CD4-positive, alpha-beta T cell (primary cell): Measurements from ENCODE around the gene PTPRM. TPM values are rescaled to one million over a fixed set of nuclear protein-coding genes. Genes with fewer than 3 reads are reported as not detected.

Experiments
- ATAC-seq: fragments of 200-7000 bp; cut with Tn5 transposase; one replicate; pipeline ENCODE4 v1.10.0; 2022; ENCODE audit warnings: mild to moderate bottlenecking; ENCODE audit not compliant: poor library complexity
- CTCF ChIA-PET: fragments of 350-600 bp; sonication (Branson Sonifier 250); formaldehyde crosslinking; loops from one replicate; lab custom pipeline; 2021; ENCODE audit warnings: antibody characterized with exemption, inconsistent platforms; lab: Charles Lee
- POLR2A ChIA-PET: fragments of 350-600 bp; sonication (Branson Sonifier 250); formaldehyde crosslinking; loops from one replicate; lab custom pipeline; 2021; ENCODE audit warnings: antibody characterized with exemption, inconsistent platforms; lab: Charles Lee
- DNase-seq, 14 experiments: peaks; one replicate each; pipeline ENCODE4 v3.0.0-alpha.2; 2013 to 2020; ENCODE audit warnings: mixed read lengths in 2 of 14
- H3K27ac ChIP-seq, 2 donors: one replicate each; pipeline versions ENCODE4 v1.5.1 to v1.7.0; 2013; ENCODE audit warnings: low read length in 2 of 2, low read depth in 1 of 2, mild to moderate bottlenecking in 1 of 2
- H3K27me3 ChIP-seq, 2 experiments: 1 replicate in 1 of 2; 2 replicates in 1 of 2; pipeline versions ENCODE4 v1.6.1 to v1.7.0; 2013; ENCODE audit warnings: low read length in 2 of 2, control low read depth in 1 of 2, mild to moderate bottlenecking in 1 of 2, moderate library complexity in 1 of 2; ENCODE audit not compliant: insufficient read depth in 2 of 2, control insufficient read depth in 1 of 2
- H3K36me3 ChIP-seq: one replicate; pipeline ENCODE4 v1.6.1; 2013; ENCODE audit warnings: low read length, control low read depth; ENCODE audit not compliant: insufficient read depth
- H3K4me1 ChIP-seq: one replicate; pipeline ENCODE4 v1.6.1; 2013; ENCODE audit warnings: low read length, control low read depth; ENCODE audit not compliant: insufficient read depth
- H3K4me3 ChIP-seq: one replicate; pipeline ENCODE4 v1.5.1; 2013; ENCODE audit warnings: mild to moderate bottlenecking, low read length, moderate library complexity
- H3K9me3 ChIP-seq, 2 experiments: 1 replicate in 1 of 2; 2 replicates in 1 of 2; pipeline versions ENCODE4 v1.6.1 to v1.7.0; 2013; ENCODE audit warnings: low read length in 2 of 2, mild to moderate bottlenecking in 2 of 2, control low read depth in 1 of 2, moderate library complexity in 1 of 2; ENCODE audit not compliant: control insufficient read depth in 1 of 2, insufficient read depth in 1 of 2
- H3K27ac Mint-ChIP-seq: one replicate; pipeline ENCODE4 v1.8.0; 2020; ENCODE audit warnings: mixed read lengths
- H3K27me3 Mint-ChIP-seq: one replicate; pipeline ENCODE4 v1.8.0; 2021; ENCODE audit warnings: mixed read lengths
- H3K36me3 Mint-ChIP-seq: one replicate; pipeline ENCODE4 v1.8.0; 2021; ENCODE audit warnings: low read depth, mixed read lengths
- H3K4me1 Mint-ChIP-seq: one replicate; pipeline ENCODE4 v1.8.0; 2021; ENCODE audit warnings: low read depth, mixed read lengths
- H3K4me3 Mint-ChIP-seq: one replicate; pipeline ENCODE4 v1.8.0; 2020; ENCODE audit warnings: mild to moderate bottlenecking, mixed read lengths
- H3K9me3 Mint-ChIP-seq: one replicate; pipeline ENCODE4 v1.8.0; 2020; ENCODE audit warnings: mixed read lengths
- intact Hi-C, 2 experiments: fragments of 100-400 bp; cut with DNase I in 1 of 2; cut with micrococcal nuclease in 1 of 2; formaldehyde crosslinking; loops; one replicate each; pipeline versions ENCODE4 v1.15.1 to v1.9.0; 2023 to 2025; cut with DNase I, micrococcal nuclease
- total RNA-seq, 174 experiments: library from RNA in 2 of 174; stranded (reverse) in 2 of 174; gene quantifications; one replicate each; pipeline ENCODE4 v1.2.3 and lab custom pipeline; 2021 to 2026
- TF ChIP-seq, protein P1 (sequence below): fragments of 200-600 bp; IDR thresholded peaks from one replicate; pipeline ENCODE4 v1.8.0; 2022; ENCODE audit warnings: antibody characterized with exemption, mild to moderate bottlenecking

Gene PTPRM
- total RNA-seq, 2 experiments from 2014 or later: 21.7 to 21.9 TPM

DNA sequence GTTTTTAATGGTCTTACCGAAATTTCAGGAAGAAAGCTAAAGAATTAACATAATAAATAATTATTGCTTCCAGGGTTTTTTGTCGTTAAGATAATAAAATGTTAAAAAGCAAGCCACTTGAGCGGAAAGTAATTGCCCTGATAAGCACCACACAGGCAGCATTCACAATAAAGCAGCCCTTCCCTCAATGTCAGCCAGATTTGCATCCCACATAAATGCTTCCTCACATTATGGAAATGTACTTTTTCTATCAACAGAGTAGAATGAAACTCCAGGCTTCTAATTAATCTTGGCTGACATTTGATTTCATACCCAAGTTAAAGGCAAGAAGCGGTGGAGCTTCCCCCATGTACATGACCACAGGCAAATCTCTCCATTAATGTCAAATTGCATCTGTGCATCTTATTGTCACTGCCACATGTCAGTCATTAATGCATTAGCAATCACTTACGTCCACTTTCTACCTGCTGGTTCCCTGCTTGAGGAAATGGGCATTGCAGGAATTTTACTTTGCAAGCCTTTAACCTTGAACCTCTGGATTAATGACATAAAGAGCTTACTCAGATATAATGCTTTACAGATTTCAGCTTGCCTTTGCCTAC is 26.2 kb downstream of the PTPRM start:
- H3K4me1 ChIP-seq: no peaks in the 10 kb centered on the region
- Mint-ChIP-seq H3K36me3 (no peaks in the 10 kb centered on the region), H3K4me3 (no peak overlapping the region), H3K27ac (no peak overlapping the region), H3K9me3 (no peaks in the 10 kb centered on the region), H3K27me3 (no peaks in the 10 kb centered on the region), H3K4me1 (no peaks in the 10 kb centered on the region)
- ChIA-PET POLR2A (no interaction called here), CTCF (no interaction called here)
- H3K4me3 ChIP-seq: no peak overlapping the region
- TF ChIP-seq, protein P1, sequence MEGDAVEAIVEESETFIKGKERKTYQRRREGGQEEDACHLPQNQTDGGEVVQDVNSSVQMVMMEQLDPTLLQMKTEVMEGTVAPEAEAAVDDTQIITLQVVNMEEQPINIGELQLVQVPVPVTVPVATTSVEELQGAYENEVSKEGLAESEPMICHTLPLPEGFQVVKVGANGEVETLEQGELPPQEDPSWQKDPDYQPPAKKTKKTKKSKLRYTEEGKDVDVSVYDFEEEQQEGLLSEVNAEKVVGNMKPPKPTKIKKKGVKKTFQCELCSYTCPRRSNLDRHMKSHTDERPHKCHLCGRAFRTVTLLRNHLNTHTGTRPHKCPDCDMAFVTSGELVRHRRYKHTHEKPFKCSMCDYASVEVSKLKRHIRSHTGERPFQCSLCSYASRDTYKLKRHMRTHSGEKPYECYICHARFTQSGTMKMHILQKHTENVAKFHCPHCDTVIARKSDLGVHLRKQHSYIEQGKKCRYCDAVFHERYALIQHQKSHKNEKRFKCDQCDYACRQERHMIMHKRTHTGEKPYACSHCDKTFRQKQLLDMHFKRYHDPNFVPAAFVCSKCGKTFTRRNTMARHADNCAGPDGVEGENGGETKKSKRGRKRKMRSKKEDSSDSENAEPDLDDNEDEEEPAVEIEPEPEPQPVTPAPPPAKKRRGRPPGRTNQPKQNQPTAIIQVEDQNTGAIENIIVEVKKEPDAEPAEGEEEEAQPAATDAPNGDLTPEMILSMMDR: no peak
- no peaks in the 10 kb centered on the region for H3K36me3 ChIP-seq
- no peaks in the 10 kb centered on the region for H3K27me3 ChIP-seq
- intact Hi-C loops: no loop called here
- DNase-seq: no peak
- ATAC-seq: no peak
- no peaks in the 10 kb centered on the region for H3K9me3 ChIP-seq
- H3K27ac ChIP-seq: no peak overlapping the region

DNA sequence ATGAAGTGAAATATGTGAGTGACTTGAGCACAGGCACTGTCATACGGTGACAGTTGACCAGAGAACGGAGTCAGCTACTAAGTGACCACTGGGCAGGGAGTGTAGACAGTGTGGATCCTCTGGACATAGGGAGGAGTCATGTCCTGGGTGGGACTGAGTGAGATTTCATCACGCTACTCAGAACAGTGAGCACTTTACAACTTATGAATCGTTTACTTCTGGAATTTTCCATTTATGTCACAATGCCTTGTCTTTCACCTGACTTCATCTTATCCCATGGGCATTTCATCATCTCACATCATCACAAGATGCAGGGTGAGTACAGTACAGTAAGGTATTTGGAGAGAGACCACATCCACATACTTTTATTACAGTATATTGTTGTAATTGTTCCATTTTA is 29.0 kb downstream of the PTPRM start:
- ChIA-PET POLR2A (no interaction called here), CTCF (no interaction called here)
- Mint-ChIP-seq H3K4me1 (no peaks in the 10 kb centered on the region), H3K27ac (no peak overlapping the region), H3K9me3 (no peaks in the 10 kb centered on the region), H3K36me3 (no peaks in the 10 kb centered on the region), H3K27me3 (no peaks in the 10 kb centered on the region), H3K4me3 (no peak overlapping the region)
- Histone ChIP-seq H3K27ac (no peak overlapping the region), H3K27me3 (no peaks in the 10 kb centered on the region), H3K4me1 (no peaks in the 10 kb centered on the region), H3K9me3 (peaks cover 0 to 4% of the 10 kb centered on the region in 2 experiments), H3K36me3 (no peaks in the 10 kb centered on the region), H3K4me3 (no peak overlapping the region)
- TF ChIP-seq, protein P1: no peak
- no peak for DNase-seq
- intact Hi-C loops: no loop called here
- ATAC-seq: no peak

DNA sequence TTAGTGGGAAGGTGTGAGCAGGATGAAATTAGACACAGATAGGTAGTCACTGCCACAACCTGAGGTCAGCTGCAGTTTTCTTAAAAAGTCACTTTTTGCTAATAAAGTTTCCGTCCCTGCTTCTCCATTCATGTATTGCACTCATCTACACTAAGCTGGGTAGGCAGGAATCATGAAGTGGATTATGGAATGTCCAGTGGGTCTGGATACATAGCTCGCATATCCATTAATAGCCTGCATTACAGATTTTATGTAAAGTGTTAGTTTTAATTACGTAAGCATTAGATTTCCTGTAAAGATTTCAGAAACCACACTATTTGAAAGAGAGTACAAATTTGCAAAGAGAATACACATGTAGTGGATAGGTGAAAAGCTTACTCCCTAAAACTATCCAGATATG is 30.4 kb downstream of the PTPRM start:
- no peaks in the 10 kb centered on the region for H3K4me1 Mint-ChIP-seq
- CTCF ChIA-PET: no interaction called here

More for the DNA sequence above, 30.4 kb downstream of the PTPRM start:
- Histone ChIP-seq H3K4me1 (no peaks in the 10 kb centered on the region), H3K4me3 (no peak overlapping the region), H3K27ac (no peak overlapping the region), H3K27me3 (no peaks in the 10 kb centered on the region), H3K9me3 (peaks cover 0 to 4% of the 10 kb centered on the region in 2 experiments), H3K36me3 (no peaks in the 10 kb centered on the region)
- no peak for ATAC-seq
- intact Hi-C loops: no loop called here
- no peaks in the 10 kb centered on the region for H3K36me3 Mint-ChIP-seq
- no peaks in the 10 kb centered on the region for H3K27me3 Mint-ChIP-seq
- DNase-seq: no peak
- TF ChIP-seq, protein P1: no peak
- no peak overlapping the region for H3K4me3 Mint-ChIP-seq
- POLR2A ChIA-PET: no interaction called here
- no peak overlapping the region for H3K27ac Mint-ChIP-seq
- H3K9me3 Mint-ChIP-seq: no peaks in the 10 kb centered on the region
